Progenitor cell of endocrine pancreas (in vitro differentiated cells): ENCODE measurements around the gene ZFAND3. TPM values are rescaled to one million over a fixed set of nuclear protein-coding genes. Genes with fewer than 3 reads are reported as not detected.

ENCODE experiments used
- DNase-seq: peaks from one replicate; pipeline ENCODE4 v3.0.0; 2021; ENCODE audit warnings: low spot score; ENCODE audit not compliant: unreplicated experiment
- H3K27ac Mint-ChIP-seq: 2 replicates; pipeline ENCODE4 v1.8.0; 2021; ENCODE audit warnings: mild to moderate bottlenecking, moderate library complexity, mixed read lengths
- H3K27me3 Mint-ChIP-seq: 2 replicates; pipeline ENCODE4 v1.8.0; 2021; ENCODE audit warnings: mixed read lengths
- H3K36me3 Mint-ChIP-seq: 2 replicates; pipeline ENCODE4 v1.8.0; 2022; ENCODE audit warnings: mixed read lengths; ENCODE audit not compliant: insufficient read depth
- H3K4me1 Mint-ChIP-seq: 2 replicates; pipeline ENCODE4 v1.8.0; 2021; ENCODE audit warnings: low read depth, mixed read lengths
- H3K4me3 Mint-ChIP-seq: 2 replicates; pipeline ENCODE4 v1.8.0; 2021; ENCODE audit warnings: low read depth, mild to moderate bottlenecking, moderate library complexity, mixed read lengths
- H3K9me3 Mint-ChIP-seq: 2 replicates; pipeline ENCODE4 v1.8.0; 2021; ENCODE audit warnings: low read depth, mixed read lengths
- CTCF ChIP-seq: fragments of 200-600 bp; sonication (generic); IDR thresholded peaks from one replicate; pipeline ENCODE4 v1.5.0; 2021; ENCODE audit warnings: antibody characterized with exemption, mild to moderate bottlenecking; ENCODE audit not compliant: unreplicated experiment
- total RNA-seq: library from RNA; stranded (reverse); gene quantifications from 2 replicates; pipeline ENCODE4 v1.2.1, GENCODE V29; 2021

ZFAND3 gene
- total RNA-seq, 1 donor from 2014 or later: 102 TPM

- Mint-ChIP-seq H3K9me3 (no peaks in the 10 kb centered on the region), H3K27me3 (no peaks in the 10 kb centered on the region), H3K4me1 (peaks cover 7% of the 10 kb centered on the region), H3K27ac (peak overlapping the region; percentile 9), H3K36me3 (peaks cover 5% of the 10 kb centered on the region), H3K4me3 (no peak overlapping the region)
- TF ChIP-seq CTCF: no peak
- no peak for DNase-seq
These were observed 108.7 kb downstream of the ZFAND3 start for GRCh38 chr6:37928217-37928616.

DNA sequence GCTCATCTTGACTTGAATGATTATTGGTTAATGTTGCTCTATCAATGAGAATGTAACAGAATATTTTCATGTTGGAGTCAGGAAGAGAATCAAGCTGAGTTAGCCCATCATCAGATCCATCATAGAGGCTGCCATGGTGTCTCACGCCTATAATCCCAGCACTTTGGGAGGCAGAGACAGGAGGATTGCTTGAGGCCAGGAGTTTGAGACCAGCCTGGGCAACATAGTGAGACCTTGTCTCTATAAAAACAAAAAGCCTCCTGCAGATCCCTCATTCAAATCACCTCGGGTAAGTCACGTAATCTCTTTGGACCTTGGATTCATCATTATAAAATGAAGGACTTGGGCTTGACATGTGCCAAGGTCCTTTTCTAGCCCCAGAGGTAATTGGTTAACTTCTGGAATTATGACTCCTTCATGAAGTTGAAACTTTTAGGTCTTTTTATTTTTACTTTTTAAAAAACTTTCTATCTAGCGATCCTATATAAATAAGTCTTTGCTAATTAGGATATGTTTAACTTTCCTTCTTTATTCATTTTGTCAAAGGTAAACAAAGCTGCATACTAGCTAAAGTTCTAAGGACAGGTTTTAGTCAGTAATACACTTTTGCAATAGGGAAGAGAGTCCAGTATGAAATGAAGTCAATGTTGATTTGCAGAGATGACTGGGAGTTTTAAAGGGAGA, 110.9 kb downstream of the ZFAND3 start:
- H3K9me3 Mint-ChIP-seq: no peaks in the 10 kb centered on the region
- no peak for TF ChIP-seq CTCF

GRCh38 chr6:37931066-37931465, 111.5 kb downstream of the ZFAND3 start:
- Mint-ChIP-seq H3K27ac (peak overlapping the region; percentile 1), H3K36me3 (peaks cover 9% of the 10 kb centered on the region), H3K4me1 (peaks cover 9% of the 10 kb centered on the region), H3K27me3 (no peaks in the 10 kb centered on the region), H3K9me3 (no peaks in the 10 kb centered on the region), H3K4me3 (no peak overlapping the region)
- TF ChIP-seq CTCF: no peak
- no peak for DNase-seq

More for the DNA sequence above, 110.9 kb downstream of the ZFAND3 start:
- DNase-seq: no peak
- Mint-ChIP-seq H3K4me1 (peaks cover 9% of the 10 kb centered on the region), H3K27ac (peak overlapping the region; percentile 3), H3K36me3 (peaks cover 9% of the 10 kb centered on the region), H3K4me3 (no peak overlapping the region), H3K27me3 (no peaks in the 10 kb centered on the region)

GRCh38 chr6:37934276-37934675, 114.7 kb downstream of the ZFAND3 start:
- Mint-ChIP-seq H3K4me1 (peaks cover 7% of the 10 kb centered on the region), H3K27ac (no peak overlapping the region), H3K36me3 (peaks cover 9% of the 10 kb centered on the region), H3K4me3 (no peak overlapping the region), H3K27me3 (no peaks in the 10 kb centered on the region), H3K9me3 (no peaks in the 10 kb centered on the region)
- DNase-seq: no peak
- TF ChIP-seq CTCF: no peak

DNA sequence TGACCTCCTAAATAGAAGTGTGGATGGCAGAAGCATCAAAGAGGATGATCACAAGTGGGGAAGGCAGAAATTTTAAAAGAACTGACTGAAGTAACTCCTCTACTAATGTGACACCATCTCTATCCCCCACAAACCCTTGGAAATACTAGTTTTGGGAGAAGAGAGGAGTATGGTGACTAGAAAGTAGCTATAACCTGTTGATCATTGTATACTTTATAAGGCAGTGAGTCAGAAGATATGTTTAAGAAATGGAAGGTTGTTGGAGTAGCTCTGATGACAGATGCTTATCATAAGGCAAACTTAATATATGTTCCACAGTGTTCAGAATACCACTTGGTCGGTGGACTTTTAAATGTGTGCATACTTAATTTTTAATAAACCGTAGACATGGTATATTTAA, 116.6 kb downstream of the ZFAND3 start:
- no peaks in the 10 kb centered on the region for H3K9me3 Mint-ChIP-seq
- no peak for DNase-seq
- no peak for TF ChIP-seq CTCF
- H3K36me3 Mint-ChIP-seq: peaks cover 6% of the 10 kb centered on the region
- no peaks in the 10 kb centered on the region for H3K27me3 Mint-ChIP-seq
- no peak overlapping the region for H3K4me3 Mint-ChIP-seq
- no peak overlapping the region for H3K27ac Mint-ChIP-seq
- H3K4me1 Mint-ChIP-seq: peaks cover 2% of the 10 kb centered on the region
